Adrenal gland (tissue), 12 donors: ENCODE results near the gene TNMD. TPM values are rescaled to one million over a fixed set of nuclear protein-coding genes. Genes with fewer than 3 reads are reported as not detected.

Experiments
- DNase-seq, 7 donors: peaks; one replicate each; pipeline ENCODE4 v3.0.0-alpha.2; 2019 to 2020
- H3K27ac ChIP-seq, 5 donors: fragments of 200-600 bp; sonication (generic) in 4 of 5; 1 replicate in 3 of 5; 2 replicates in 2 of 5; pipeline versions ENCODE4 v1.5.1 to v1.8.0; 2016 to 2020; ENCODE audit warnings: mild to moderate bottlenecking in 1 of 5
- H3K27me3 ChIP-seq: fragments of 200-600 bp; 2 replicates; pipeline ENCODE4 v1.8.0; 2021
- H3K36me3 ChIP-seq, 2 donors: fragments of 200-600 bp; replicated peaks in 1 of 2; 1 replicate in 1 of 2; 2 replicates in 1 of 2; pipeline versions ENCODE4 v1.5.1 to v1.8.0; 2018 to 2022
- H3K4me1 ChIP-seq, 2 donors: fragments of 200-600 bp; replicated peaks in 1 of 2; 1 replicate in 1 of 2; 2 replicates in 1 of 2; pipeline versions ENCODE4 v1.5.1 to v1.8.0; 2018 to 2021
- H3K4me3 ChIP-seq, 4 donors: fragments of 200-600 bp; sonication (generic) in 3 of 4; one replicate each; pipeline ENCODE4 v1.5.1; 2016 to 2018
- H3K9me3 ChIP-seq, 3 donors: fragments of 200-600 bp; sonication (generic) in 1 of 3; replicated peaks in 1 of 3; 1 replicate in 2 of 3; 2 replicates in 1 of 3; pipeline versions ENCODE4 v1.5.1 to v1.8.0; 2016 to 2021
- POLR2A ChIP-seq, 2 donors: fragments of 450-650 bp; IDR thresholded peaks; one replicate each; pipeline ENCODE4 v1.6.1; 2017; ENCODE audit warnings: antibody characterized with exemption in 2 of 2, mild to moderate bottlenecking in 2 of 2, moderate library complexity in 1 of 2
- WGBS, 4 donors: extraction: QIAGEN DNeasy Blood & Tissue Kit in 2 of 4; methylation state at CpG; one replicate each; pipeline versions ENCODE4 v1.1.5 to v1.1.7; 2013 to 2017; 5-methylcytosine and 5-hydroxymethylcytosine counted together
- intact Hi-C, 2 donors: fragments of 100-400 bp; cut with DNase I; formaldehyde crosslinking; loops; one replicate each; pipeline versions ENCODE4 v1.14.1 to v1.15.0; 2022 to 2023
- polyA plus RNA-seq, 3 donors: library from polyadenylated mRNA; stranded (reverse); fragments of 200-250 nt in 2 of 3; fragments of 350-450 nt in 1 of 3; fragmentation: Illumina TruSeq in 1 of 3; extraction: RNeasy Lipid Tissue Mini Kit (QIAGEN cat#74804) in 1 of 3; gene quantifications; one replicate each; pipeline ENCODE4 v1.2.3, GENCODE V29; 2013 to 2014
- total RNA-seq, 9 donors: library from RNA; depleted of rRNA in 4 of 9; stranded (reverse); fragments of >200 nt in 4 of 9; fragments of 120-200 nt in 1 of 9; fragmentation: NEBNext Ultra II Directional in 1 of 9; extraction: Animal tissue kit (Norgen Biotek cat#: 25700) in 1 of 9; gene quantifications; one replicate each; pipeline versions ENCODE4 v1.1.0 to v1.2.4, GENCODE V29; 2013 to 2023
- TF ChIP-seq, protein P1 (sequence below), 6 experiments: fragments of 450-650 bp in 4 of 6; fragments of 200-600 bp in 2 of 6; sonication (generic) in 1 of 6; IDR thresholded peaks; 1 replicate in 5 of 6; 2 replicates in 1 of 6; pipeline versions ENCODE4 v1.5.1 to v1.8.0; 2016 to 2021; ENCODE audit warnings: antibody characterized with exemption in 6 of 6, mild to moderate bottlenecking in 2 of 6, moderate library complexity in 1 of 6
- donor health status: healthy with polysubstance abuse.
- donor health status: Bipolar disorder and iron deficiency.
- donor health status: DM: yes; HTN: yes; CAD: no.
- donor health status: DM: no; HTN: no; CAD: no.
- donor health status: DM: no; HTN: no; CAD: no.
- donor health status: DM: yes; HTN: yes; CAD: no.

The TNMD gene
- total and polyA plus RNA-seq, 12 donors, result 0.14 to 0.67 (median 0.24) TPM; not detected in 7

DNA sequence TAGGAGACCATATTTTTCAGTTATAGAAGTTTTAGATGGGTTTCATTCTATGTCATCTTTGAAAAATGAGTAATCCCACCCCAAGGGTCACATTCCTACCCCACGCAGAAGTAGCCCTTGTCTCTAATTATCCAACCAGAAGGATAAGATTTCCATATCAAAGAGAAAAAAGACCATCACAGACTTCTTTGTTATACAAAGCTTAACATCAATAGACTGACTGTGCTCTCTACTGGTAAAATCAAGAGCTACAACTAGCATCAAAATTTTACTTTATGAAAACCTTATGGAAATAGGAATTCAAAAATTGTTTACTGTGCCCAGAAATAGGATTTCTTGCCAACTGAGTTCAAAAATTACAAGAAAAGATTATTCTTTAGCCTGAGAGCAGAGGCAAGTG, 24.9 kb downstream of the TNMD start:
- H3K27me3 ChIP-seq, result peaks cover 5% of the 10 kb centered on the region
- no peak overlapping the region for H3K4me3 ChIP-seq
- intact Hi-C loops, result no loop called here
- TF ChIP-seq, protein P1, sequence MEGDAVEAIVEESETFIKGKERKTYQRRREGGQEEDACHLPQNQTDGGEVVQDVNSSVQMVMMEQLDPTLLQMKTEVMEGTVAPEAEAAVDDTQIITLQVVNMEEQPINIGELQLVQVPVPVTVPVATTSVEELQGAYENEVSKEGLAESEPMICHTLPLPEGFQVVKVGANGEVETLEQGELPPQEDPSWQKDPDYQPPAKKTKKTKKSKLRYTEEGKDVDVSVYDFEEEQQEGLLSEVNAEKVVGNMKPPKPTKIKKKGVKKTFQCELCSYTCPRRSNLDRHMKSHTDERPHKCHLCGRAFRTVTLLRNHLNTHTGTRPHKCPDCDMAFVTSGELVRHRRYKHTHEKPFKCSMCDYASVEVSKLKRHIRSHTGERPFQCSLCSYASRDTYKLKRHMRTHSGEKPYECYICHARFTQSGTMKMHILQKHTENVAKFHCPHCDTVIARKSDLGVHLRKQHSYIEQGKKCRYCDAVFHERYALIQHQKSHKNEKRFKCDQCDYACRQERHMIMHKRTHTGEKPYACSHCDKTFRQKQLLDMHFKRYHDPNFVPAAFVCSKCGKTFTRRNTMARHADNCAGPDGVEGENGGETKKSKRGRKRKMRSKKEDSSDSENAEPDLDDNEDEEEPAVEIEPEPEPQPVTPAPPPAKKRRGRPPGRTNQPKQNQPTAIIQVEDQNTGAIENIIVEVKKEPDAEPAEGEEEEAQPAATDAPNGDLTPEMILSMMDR (IDR thresholded peaks at IDR 0.05), result no peak
- TF ChIP-seq POLR2A (IDR thresholded peaks at IDR 0.05), result no peak
- H3K27ac ChIP-seq, result no peak overlapping the region
- no peaks in the 10 kb centered on the region for H3K9me3 ChIP-seq
- H3K36me3 ChIP-seq, result no peaks in the 10 kb centered on the region
- DNase-seq, result no peak
- 8 to 55% (median 28%) methylated on average over 1 of the region's 1 CpG for WGBS, 4 donors
- H3K4me1 ChIP-seq, result no peaks in the 10 kb centered on the region

DNA sequence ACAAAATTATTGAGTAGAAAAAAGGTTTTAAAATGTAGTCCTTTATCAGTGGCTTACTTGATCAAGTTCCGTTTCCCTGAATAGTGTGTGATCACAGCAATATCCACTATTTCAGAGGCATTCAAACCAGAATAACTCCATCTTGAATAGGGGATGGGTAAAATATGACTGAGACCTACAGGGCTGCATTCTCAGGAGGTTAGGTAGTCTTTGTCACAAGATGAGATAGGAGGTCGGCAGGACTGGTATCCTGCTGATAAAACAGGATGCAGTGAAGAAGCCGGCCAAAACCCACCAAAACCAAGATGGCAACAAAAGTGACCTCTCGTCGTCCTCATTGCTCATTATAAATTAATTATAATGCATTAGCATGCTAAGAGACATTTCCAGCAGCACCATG, 27.2 kb downstream of the TNMD start:
- no peak overlapping the region for H3K27ac ChIP-seq
- no peak for TF ChIP-seq POLR2A (IDR thresholded peaks at IDR 0.05)
- TF ChIP-seq, protein P1 (IDR thresholded peaks at IDR 0.05), result no peak
- intact Hi-C loops, result no loop called here
- H3K4me3 ChIP-seq, result no peak overlapping the region
- WGBS, 4 donors, result 68 to 81% (median 73%) methylated on average over 5 of the region's 5 CpGs
- H3K27me3 ChIP-seq, result peaks cover 4% of the 10 kb centered on the region
- no peaks in the 10 kb centered on the region for H3K36me3 ChIP-seq
- no peaks in the 10 kb centered on the region for H3K9me3 ChIP-seq
- H3K4me1 ChIP-seq, result no peaks in the 10 kb centered on the region
- no peak for DNase-seq

DNA sequence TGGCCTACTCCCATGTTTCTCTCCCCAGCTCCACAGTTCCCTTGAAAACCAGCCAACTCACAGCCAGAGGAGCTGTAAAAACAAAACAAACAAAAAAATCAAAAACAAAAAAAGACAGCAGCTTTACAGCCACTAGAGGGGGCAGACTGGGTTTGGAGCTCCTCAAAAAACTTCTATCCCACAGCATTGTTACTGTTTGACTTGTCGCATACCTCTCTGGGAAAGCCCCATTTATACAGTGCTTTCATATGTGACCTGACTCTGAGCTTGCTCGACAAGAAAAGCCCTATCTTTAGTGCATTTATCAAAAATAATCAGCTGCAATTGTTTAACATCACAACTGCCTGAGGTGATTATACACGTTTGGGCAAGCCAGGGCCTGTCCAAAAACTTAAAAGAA, 30.3 kb downstream of the TNMD start:
- Histone ChIP-seq H3K4me3 (no peak overlapping the region), H3K36me3 (no peaks in the 10 kb centered on the region), H3K9me3 (no peaks in the 10 kb centered on the region), H3K27ac (no peak overlapping the region), H3K27me3 (peaks cover 4% of the 10 kb centered on the region), H3K4me1 (no peaks in the 10 kb centered on the region)
- peak in 6 of 7 donors; percentile 17 to 49 (median 28) for DNase-seq
- WGBS, 4 donors, result 15 to 41% (median 22%) methylated on average over 3 of the region's 3 CpGs
- intact Hi-C loops, result no loop called here
- TF ChIP-seq, protein P1 (IDR thresholded peaks at IDR 0.05), result peak; percentile 11 to 41 (median 33)
- no peak for TF ChIP-seq POLR2A (IDR thresholded peaks at IDR 0.05)

DNA sequence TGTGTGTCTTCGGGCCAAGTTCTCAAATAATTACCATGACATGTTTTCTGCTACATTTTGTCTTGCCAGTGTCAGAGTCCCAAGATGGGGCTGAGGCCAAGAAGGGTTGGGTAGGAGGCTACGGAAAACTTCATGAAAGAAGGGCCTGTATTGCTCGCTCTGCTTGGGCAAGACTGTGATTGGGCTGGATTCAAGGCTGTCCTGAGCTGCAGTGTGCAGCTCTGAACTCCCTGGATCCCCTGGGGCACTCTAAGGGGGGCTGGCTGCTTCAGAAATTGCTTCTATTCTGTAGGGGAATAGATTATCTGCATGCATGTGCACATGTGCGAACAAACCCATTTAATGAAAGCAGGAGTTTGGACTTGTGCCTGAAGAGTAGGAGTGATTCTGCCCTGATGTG, 38.3 kb downstream of the TNMD start:
- WGBS, 4 donors, result 68 to 80% (median 74%) methylated on average over 4 of the region's 4 CpGs
- Histone ChIP-seq H3K9me3 (no peaks in the 10 kb centered on the region), H3K4me3 (no peak overlapping the region), H3K27ac (no peak overlapping the region), H3K27me3 (no peaks in the 10 kb centered on the region), H3K36me3 (no peaks in the 10 kb centered on the region), H3K4me1 (no peaks in the 10 kb centered on the region)
- TF ChIP-seq, protein P1 (IDR thresholded peaks at IDR 0.05), result no peak
- TF ChIP-seq POLR2A (IDR thresholded peaks at IDR 0.05), result no peak
- no peak for DNase-seq
- intact Hi-C loops, result no loop called here
